ENCODE measurements around the gene FAM204A. TPM values are rescaled to one million over a fixed set of nuclear protein-coding genes. Genes with fewer than 3 reads are reported as not detected.

Gene FAM204A
- total RNA-seq, 1 donor from 2014 or later: 48.5 TPM

GRCh38 chr10:118333871-118334270 is 8.3 kb downstream of the FAM204A start:
- DNase-seq (ENCODE audit: missing footprints) (no peak), ATAC-seq (no peak)
- intact Hi-C loops (cut with DNase I): loop anchor here (10.0 kb wide), 1 partner anchor 289 kb away; the partner anchor contains the start of gene RAB11FIP2

GRCh38 chr10:118332948-118333710 is 9.0 kb downstream of the FAM204A start:
- ATAC-seq (no peak), DNase-seq (ENCODE audit: missing footprints) (no peak)
- intact Hi-C loops (cut with DNase I): loop anchor here (10.0 kb wide), 1 partner anchor 288 kb away; the partner anchor contains the start of gene RAB11FIP2

GRCh38 chr10:118332236-118332635 is 9.9 kb downstream of the FAM204A start:
- intact Hi-C loops (cut with DNase I): loop anchor here (10.0 kb wide), 1 partner anchor 287 kb away; the partner anchor contains the start of gene RAB11FIP2
- no peak for ATAC-seq

GRCh38 chr10:118330295-118331076 is 11.6 kb downstream of the FAM204A start:
- intact Hi-C loops (cut with DNase I): loop anchor here (10.0 kb wide), 1 partner anchor 286 kb away; the partner anchor contains the start of gene RAB11FIP2
- DNase-seq (ENCODE audit: missing footprints) (no peak), ATAC-seq (no peak)

More at GRCh38 chr10:118332236-118332635, 9.9 kb downstream of the FAM204A start:
- DNase-seq (ENCODE audit: missing footprints): no peak

GRCh38 chr10:118324140-118324539 is 18.0 kb downstream of the FAM204A start:
- ATAC-seq (no peak), DNase-seq (ENCODE audit: missing footprints) (no peak)
- intact Hi-C loops (cut with DNase I): no loop called here

- DNase-seq (ENCODE audit: missing footprints): no peak
- intact Hi-C loops (cut with DNase I): no loop called here
- ATAC-seq: no peak
Measured at GRCh38 chr10:118321724-118322575, 20.2 kb downstream of the FAM204A start.

GRCh38 chr10:118315629-118316028 is 26.5 kb downstream of the FAM204A start:
- intact Hi-C loops (cut with DNase I): no loop called here
- DNase-seq (ENCODE audit: missing footprints) (no peak), ATAC-seq (no peak)

- ATAC-seq: no peak
- no peak for DNase-seq (ENCODE audit: missing footprints)
- intact Hi-C loops (cut with DNase I): no loop called here
Measured at GRCh38 chr10:118314882-118315281, 27.2 kb downstream of the FAM204A start.

- ATAC-seq: no peak
- intact Hi-C loops (cut with DNase I): no loop called here
- no peak for DNase-seq (ENCODE audit: missing footprints)
Measured at GRCh38 chr10:118311505-118311904, 30.6 kb downstream of the FAM204A start.

- intact Hi-C loops (cut with DNase I): no loop called here
- no peak for ATAC-seq
- no peak for DNase-seq (ENCODE audit: missing footprints)
Measured at GRCh38 chr10:118310822-118311221, 31.3 kb downstream of the FAM204A start.

GRCh38 chr10:118309911-118310310 is 32.2 kb downstream of the FAM204A start:
- intact Hi-C loops (cut with DNase I): no loop called here
- ATAC-seq (no peak), DNase-seq (ENCODE audit: missing footprints) (no peak)

GRCh38 chr10:118308664-118309063 is 33.5 kb downstream of the FAM204A start:
- ATAC-seq: no peak
- no peak for DNase-seq (ENCODE audit: missing footprints)
- intact Hi-C loops (cut with DNase I): no loop called here

- no peak for ATAC-seq
- no peak for DNase-seq (ENCODE audit: missing footprints)
- intact Hi-C loops (cut with DNase I): no loop called here
Measured at GRCh38 chr10:118307859-118308258, 34.3 kb downstream of the FAM204A start.

GRCh38 chr10:118307220-118307619 is 34.9 kb downstream of the FAM204A start:
- intact Hi-C loops (cut with DNase I): no loop called here
- ATAC-seq (no peak), DNase-seq (ENCODE audit: missing footprints) (no peak)

- no peak for ATAC-seq
- DNase-seq (ENCODE audit: missing footprints): no peak
- intact Hi-C loops (cut with DNase I): no loop called here
Measured at GRCh38 chr10:118305730-118306129, 36.4 kb downstream of the FAM204A start.

- DNase-seq (ENCODE audit: missing footprints) (no peak), ATAC-seq (no peak)
- intact Hi-C loops (cut with DNase I): no loop called here
Measured at GRCh38 chr10:118304521-118304920, 37.6 kb downstream of the FAM204A start.

- DNase-seq (ENCODE audit: missing footprints) (no peak), ATAC-seq (no peak)
- intact Hi-C loops (cut with DNase I): no loop called here
Measured at GRCh38 chr10:118301211-118301610, 40.9 kb downstream of the FAM204A start.

- no peak for ATAC-seq
- DNase-seq (ENCODE audit: missing footprints): no peak
- intact Hi-C loops (cut with DNase I): no loop called here
Measured at GRCh38 chr10:118300320-118300719, 41.8 kb downstream of the FAM204A start.

GRCh38 chr10:118298787-118299186 is 43.3 kb downstream of the FAM204A start:
- no peak for DNase-seq (ENCODE audit: missing footprints)
- ATAC-seq: no peak
- intact Hi-C loops (cut with DNase I): no loop called here
